HG02870 (cell line): ENCODE results near the gene THAP4.
A peak's percentile ranks its signal among the peaks of the same experiment; 100 is the strongest.

Experiments
- ATAC-seq: cut with Tn5 transposase; IDR thresholded peaks from one replicate; pipeline ENCODE4 v1.9.1; 2021; ENCODE audit warnings: mild to moderate bottlenecking, moderate library complexity; ENCODE audit not compliant: unreplicated experiment

Gene THAP4

GRCh38 chr2:241615041-241615440 lies 21.9 kb downstream of the THAP4 start:
- no peak for ATAC-seq

- ATAC-seq: no peak
Observed at GRCh38 chr2:241613017-241613780, 23.8 kb downstream of the THAP4 start.

- ATAC-seq: no peak
Observed at GRCh38 chr2:241612156-241613016, 24.6 kb downstream of the THAP4 start.

DNA sequence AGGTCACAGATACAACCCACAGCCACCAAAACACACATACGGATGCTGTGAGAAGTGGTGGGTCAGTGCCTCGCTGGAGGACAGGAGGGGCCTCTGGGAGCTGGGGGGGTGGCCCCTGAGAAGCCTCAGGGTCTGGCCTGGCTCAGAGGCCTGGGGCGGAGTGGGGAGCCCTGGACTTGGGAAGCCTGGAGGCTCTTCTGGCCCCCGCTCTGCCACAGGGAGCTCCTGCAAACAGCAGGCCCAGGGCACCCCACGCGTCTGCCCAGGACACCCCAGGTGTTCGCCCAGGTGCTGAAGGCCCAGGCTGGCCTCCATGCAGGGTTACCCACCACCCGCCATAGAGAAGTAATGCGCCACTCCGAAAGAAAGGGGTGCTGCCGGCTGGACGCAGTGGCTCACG lies 25.9 kb downstream of the THAP4 start:
- ATAC-seq: no peak

- peak; percentile 89 for ATAC-seq
Observed at GRCh38 chr2:241609859-241610793, 26.8 kb downstream of the THAP4 start.

GRCh38 chr2:241608881-241609280 lies 28.1 kb downstream of the THAP4 start:
- ATAC-seq: no peak

GRCh38 chr2:241607162-241607885 lies 29.6 kb downstream of the THAP4 start:
- no peak for ATAC-seq

- ATAC-seq: no peak
Observed at GRCh38 chr2:241606186-241606585, 30.8 kb downstream of the THAP4 start.

- no peak for ATAC-seq
Observed at GRCh38 chr2:241603686-241604085, 33.3 kb downstream of the THAP4 start.

DNA sequence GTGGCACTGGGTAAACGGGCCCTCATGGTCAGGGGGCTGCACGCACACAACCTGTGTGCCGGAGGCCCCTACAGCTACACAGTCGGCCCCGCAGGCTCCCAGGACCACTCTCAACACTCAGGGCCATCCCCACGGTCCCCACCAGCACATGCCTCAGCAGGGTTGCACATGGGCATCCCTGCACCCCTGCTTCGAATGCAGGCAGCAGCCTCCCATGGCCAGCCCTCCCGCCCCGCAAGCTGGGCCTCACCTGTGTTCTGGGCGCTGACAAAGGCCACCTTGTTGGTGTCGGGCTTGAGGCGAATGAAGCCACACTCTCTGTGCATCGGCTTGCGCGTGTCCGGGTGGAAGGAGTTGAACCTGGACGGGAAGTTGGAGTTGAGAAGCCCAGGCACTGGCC lies 34.2 kb downstream of the THAP4 start:
- ATAC-seq: no peak

GRCh38 chr2:241601841-241602240 lies 35.1 kb downstream of the THAP4 start:
- no peak for ATAC-seq

DNA sequence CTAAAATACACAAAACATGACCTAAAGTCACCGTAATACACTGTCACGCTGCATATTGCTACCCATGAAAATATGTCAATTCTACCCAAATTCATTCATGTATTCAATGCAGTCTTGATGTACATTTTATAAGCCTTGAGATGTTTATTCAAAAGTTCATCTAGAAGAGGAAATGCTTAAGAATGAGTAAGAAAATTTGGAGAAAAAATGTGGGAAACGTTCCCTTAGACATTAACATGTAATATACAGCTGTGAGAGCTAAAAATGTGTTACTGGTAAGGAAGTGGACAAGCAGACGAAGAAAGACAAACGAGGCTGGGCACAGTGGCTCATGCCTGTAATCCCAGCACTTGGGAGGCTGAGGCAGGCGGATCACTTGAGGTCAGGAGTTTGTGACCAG lies 37.3 kb downstream of the THAP4 start:
- no peak for ATAC-seq

DNA sequence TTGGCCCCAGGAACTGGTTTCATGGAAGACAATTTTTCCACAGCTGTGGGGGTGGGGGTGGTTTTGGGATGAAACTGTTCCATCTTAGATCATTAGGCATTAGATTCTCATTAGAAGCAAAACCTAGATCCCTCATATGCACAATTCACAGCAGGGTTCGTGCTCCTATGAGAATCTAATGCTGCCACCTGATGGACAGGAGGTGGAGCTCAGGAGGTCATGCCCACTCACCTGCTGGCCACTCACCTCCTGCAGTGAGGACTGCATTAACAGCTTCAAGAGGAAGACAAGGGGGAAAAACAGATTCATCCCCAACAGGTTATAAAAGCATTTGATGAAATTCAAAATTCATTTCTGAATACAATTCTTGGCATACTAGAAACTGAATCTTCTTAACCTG lies 38.5 kb downstream of the THAP4 start:
- ATAC-seq: no peak

DNA sequence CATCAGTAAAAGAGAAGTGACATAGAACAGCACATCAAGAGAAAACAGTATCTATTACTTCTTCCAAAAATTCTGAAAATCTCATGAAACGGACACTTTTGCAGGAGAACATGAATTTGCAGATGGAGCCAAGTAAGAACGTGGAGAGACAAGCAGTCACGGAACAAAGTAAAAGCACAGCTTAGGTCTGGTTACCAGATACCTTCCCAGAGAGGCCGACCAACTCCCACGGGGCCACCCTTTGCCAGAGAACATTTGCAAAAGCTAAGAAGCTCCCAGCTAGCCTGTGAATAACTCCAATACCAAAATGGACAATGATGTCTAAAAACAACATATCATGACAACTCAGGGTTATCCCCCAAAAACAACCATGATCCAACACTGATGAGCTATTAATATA lies 38.9 kb downstream of the THAP4 start:
- no peak for ATAC-seq

GRCh38 chr2:241597561-241597960 lies 39.4 kb downstream of the THAP4 start:
- ATAC-seq: no peak

- no peak for ATAC-seq
Observed at GRCh38 chr2:241595600-241596140, 41.3 kb downstream of the THAP4 start.

DNA sequence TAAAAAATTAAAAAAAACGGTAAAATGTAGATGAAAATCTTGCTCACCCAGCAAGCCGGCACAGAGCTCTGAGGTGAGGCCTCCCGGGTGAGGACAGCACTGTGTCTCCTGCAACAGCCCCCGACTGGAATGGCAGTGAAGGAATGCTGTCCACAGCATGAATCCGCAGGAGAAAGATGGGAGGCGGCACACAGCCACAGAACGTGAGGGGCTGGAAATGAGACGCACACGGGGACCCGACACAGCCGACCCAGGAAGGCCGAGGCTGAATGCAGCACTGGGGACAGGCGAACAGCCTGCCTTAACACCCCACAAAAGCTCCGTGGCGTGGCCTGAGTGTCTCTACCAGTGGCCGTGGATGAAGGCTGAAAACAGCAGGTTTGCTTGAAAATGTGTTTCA lies 43.7 kb downstream of the THAP4 start:
- ATAC-seq: no peak

DNA sequence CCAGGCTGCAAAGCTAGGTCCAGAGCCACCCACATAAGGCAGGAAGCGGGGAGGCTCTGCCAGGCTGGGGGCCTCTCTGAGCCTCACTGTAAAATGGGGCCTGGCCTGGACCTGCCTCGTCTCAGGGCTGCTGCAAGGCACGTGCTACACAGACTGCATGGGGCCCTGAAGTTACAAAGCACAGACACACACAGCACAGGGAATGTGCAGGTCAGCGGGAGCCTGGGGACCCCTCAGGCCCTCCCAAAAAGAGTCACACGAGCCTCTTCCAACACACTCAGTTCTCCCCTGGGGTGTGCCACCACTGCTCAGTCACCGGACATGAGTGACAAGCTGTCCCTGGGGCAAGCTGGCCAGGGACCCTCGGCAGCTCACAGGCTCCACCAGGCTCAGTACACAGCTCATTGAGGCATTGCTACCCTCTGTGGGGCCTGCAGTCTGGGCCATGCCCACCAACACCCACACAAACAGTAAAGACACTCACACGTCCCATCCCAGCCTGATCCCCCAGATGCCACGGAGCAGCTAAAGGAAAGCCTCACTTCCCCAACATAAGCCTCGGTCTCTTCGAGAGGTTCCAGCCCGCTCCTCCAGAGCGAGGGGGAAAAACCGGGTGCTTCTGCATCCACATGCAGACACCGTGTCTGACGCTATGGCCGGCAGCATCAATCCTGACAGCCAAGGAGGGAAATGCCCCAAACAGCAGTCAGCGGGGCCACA lies 44.7 kb downstream of the THAP4 start:
- ATAC-seq: no peak
